LNCAP (cell line): ENCODE data around the gene C19orf53.

Experiments
- CTCF ChIP-seq: fragments of 450-650 bp; IDR thresholded peaks from 2 replicates; pipeline ENCODE4 v1.5.1; 2017; ENCODE audit warnings: mild to moderate bottlenecking

The C19orf53 gene

GRCh38 chr19:13795595-13796300, 21.5 kb downstream of the C19orf53 start:
- no peak for TF ChIP-seq CTCF

GRCh38 chr19:13796301-13797057, 22.2 kb downstream of the C19orf53 start:
- TF ChIP-seq CTCF, result no peak

GRCh38 chr19:13797058-13797440, 22.8 kb downstream of the C19orf53 start:
- no peak for TF ChIP-seq CTCF

GRCh38 chr19:13797870-13798269, 23.6 kb downstream of the C19orf53 start:
- TF ChIP-seq CTCF, result no peak

GRCh38 chr19:13799669-13800068, 25.4 kb downstream of the C19orf53 start:
- no peak for TF ChIP-seq CTCF

GRCh38 chr19:13803038-13803437, 28.8 kb downstream of the C19orf53 start:
- TF ChIP-seq CTCF, result no peak

GRCh38 chr19:13804830-13805683, 30.8 kb downstream of the C19orf53 start:
- TF ChIP-seq CTCF, result 0 out of 2 replicates have a peak, but pooled peaks have one; percentile 26
